ENCODE data around the gene RFT1.

RFT1 gene

GRCh38 chr3:53144862-53145712 lies 14.9 kb upstream of the RFT1 start:
- POLR2A ChIA-PET, result no interaction called here
- CTCF ChIA-PET, result interaction anchor here (1.4 kb wide), 1 partner anchor 15 kb away, joined by 4 read pairs; the partner anchor contains the start of gene PRKCD

GRCh38 chr3:53144446-53144845 lies 14.2 kb upstream of the RFT1 start:
- H3K27ac ChIP-seq (ENCODE audit: extremely low read depth, low read depth, low read length), result no peak overlapping the region
- ChIA-PET POLR2A (no interaction called here), CTCF (interaction anchor here (0.6 to 1.4 kb wide), 2 partner anchors 16 to 74 kb away, joined by 4 read pairs; partner anchors contain the start of gene PRKCD)
- TF ChIP-seq ZNF658 (tag by site-specific recombination; IDR thresholded peaks at IDR 0.05) (no peak), ZNF488 (tag by site-specific recombination; IDR thresholded peaks at IDR 0.05) (no peak), WT1 (tag by site-specific recombination; IDR thresholded peaks at IDR 0.05) (no peak), ZNF24 (tag by site-specific recombination; IDR thresholded peaks at IDR 0.05) (no peak), ZNF701 (tag by site-specific recombination; IDR thresholded peaks at IDR 0.05) (no peak), ZFP37 (tag by site-specific recombination; IDR thresholded peaks at IDR 0.05) (no peak), PRDM10 (tag by site-specific recombination; IDR thresholded peaks at IDR 0.05) (no peak), ZNF449 (tag by site-specific recombination; IDR thresholded peaks at IDR 0.05) (no peak), ZNF664 (tag by site-specific recombination; IDR thresholded peaks at IDR 0.05) (no peak), REPIN1 (tag by site-specific recombination; IDR thresholded peaks at IDR 0.05; ENCODE audit: low read depth) (no peak), ZNF580 (tag by site-specific recombination; IDR thresholded peaks at IDR 0.05) (no peak), ZNF791 (tag by site-specific recombination; IDR thresholded peaks at IDR 0.05) (no peak), ZNF707 (tag by site-specific recombination; IDR thresholded peaks at IDR 0.05) (no peak), ZSCAN5A (tag by site-specific recombination; IDR thresholded peaks at IDR 0.05) (no peak), ZNF76 (tag by site-specific recombination; IDR thresholded peaks at IDR 0.05; ENCODE audit: borderline replicate concordance, low read depth) (no peak), ZNF549 (tag by site-specific recombination; IDR thresholded peaks at IDR 0.05) (no peak), ZNF600 (tag by site-specific recombination; IDR thresholded peaks at IDR 0.05) (no peak), HOXA7 (CRISPR knock-in tag; IDR thresholded peaks at IDR 0.05; ENCODE audit: borderline replicate concordance) (no peak), ZNF366 (tag by site-specific recombination; conservative IDR thresholded peaks at IDR 0.05) (no peak)

More at GRCh38 chr3:53144862-53145712, 14.9 kb upstream of the RFT1 start:
- Histone ChIP-seq H3K36me3 (ENCODE audit: control insufficient read depth in 2 of 2, insufficient read depth in 1 of 2, low read length in 2 of 2) (no peaks in the 10 kb centered on the region), H3K4me1 (ENCODE audit: control insufficient read depth, insufficient read depth, low read length) (no peaks in the 10 kb centered on the region), H3K9me3 (ENCODE audit: control insufficient read depth, insufficient read depth, low read depth, low read length) (no peaks in the 10 kb centered on the region), H3K4me3 (ENCODE audit: low read depth, low read length) (no peak overlapping the region), H3K27ac (ENCODE audit: extremely low read depth, low read depth, low read length) (no peak overlapping the region)
- TF ChIP-seq KLF10 (tag by site-specific recombination; IDR thresholded peaks at IDR 0.05), result no peak
- TF ChIP-seq ZBTB26 (tag by site-specific recombination; optimal IDR thresholded peaks at IDR 0.05), result no peak
- TF ChIP-seq ZIC2 (tag by site-specific recombination; IDR thresholded peaks at IDR 0.05), result peak; percentile 79
- no peak for TF ChIP-seq ZNF23 (tag by site-specific recombination; IDR thresholded peaks at IDR 0.05; ENCODE audit: borderline replicate concordance)
- no peak for TF ChIP-seq ZNF16 (tag by site-specific recombination; IDR thresholded peaks at IDR 0.05; ENCODE audit: low read depth)
- no peak for TF ChIP-seq ZNF391 (tag by site-specific recombination; IDR thresholded peaks at IDR 0.05; ENCODE audit: borderline replicate concordance, low read depth)
- TF ChIP-seq SCRT1 (tag by site-specific recombination; IDR thresholded peaks at IDR 0.05; ENCODE audit: borderline replicate concordance), result no peak
- TF ChIP-seq HOXD13 (CRISPR knock-in tag; IDR thresholded peaks at IDR 0.05; ENCODE audit: borderline replicate concordance), result no peak

More at GRCh38 chr3:53144446-53144845, 14.2 kb upstream of the RFT1 start:
- H3K4me1 ChIP-seq (ENCODE audit: control insufficient read depth, insufficient read depth, low read length), result no peaks in the 10 kb centered on the region
- no peak overlapping the region for H3K4me3 ChIP-seq (ENCODE audit: low read depth, low read length)
- H3K36me3 ChIP-seq (ENCODE audit: control insufficient read depth in 2 of 2, insufficient read depth in 1 of 2, low read length in 2 of 2), result no peaks in the 10 kb centered on the region
- H3K9me3 ChIP-seq (ENCODE audit: control insufficient read depth, insufficient read depth, low read depth, low read length), result no peaks in the 10 kb centered on the region
